Middle frontal gyrus (tissue), 1 donor: Measurements from ENCODE around the gene ACADVL.
A peak's percentile ranks its signal among the peaks of the same experiment; 100 is the strongest.

Source experiments
- DNase-seq: peaks from one replicate; pipeline ENCODE4 v3.0.0-alpha.2; 2015; ENCODE audit warnings: low spot score; ENCODE audit errors: extremely low spot score

Gene ACADVL

DNA sequence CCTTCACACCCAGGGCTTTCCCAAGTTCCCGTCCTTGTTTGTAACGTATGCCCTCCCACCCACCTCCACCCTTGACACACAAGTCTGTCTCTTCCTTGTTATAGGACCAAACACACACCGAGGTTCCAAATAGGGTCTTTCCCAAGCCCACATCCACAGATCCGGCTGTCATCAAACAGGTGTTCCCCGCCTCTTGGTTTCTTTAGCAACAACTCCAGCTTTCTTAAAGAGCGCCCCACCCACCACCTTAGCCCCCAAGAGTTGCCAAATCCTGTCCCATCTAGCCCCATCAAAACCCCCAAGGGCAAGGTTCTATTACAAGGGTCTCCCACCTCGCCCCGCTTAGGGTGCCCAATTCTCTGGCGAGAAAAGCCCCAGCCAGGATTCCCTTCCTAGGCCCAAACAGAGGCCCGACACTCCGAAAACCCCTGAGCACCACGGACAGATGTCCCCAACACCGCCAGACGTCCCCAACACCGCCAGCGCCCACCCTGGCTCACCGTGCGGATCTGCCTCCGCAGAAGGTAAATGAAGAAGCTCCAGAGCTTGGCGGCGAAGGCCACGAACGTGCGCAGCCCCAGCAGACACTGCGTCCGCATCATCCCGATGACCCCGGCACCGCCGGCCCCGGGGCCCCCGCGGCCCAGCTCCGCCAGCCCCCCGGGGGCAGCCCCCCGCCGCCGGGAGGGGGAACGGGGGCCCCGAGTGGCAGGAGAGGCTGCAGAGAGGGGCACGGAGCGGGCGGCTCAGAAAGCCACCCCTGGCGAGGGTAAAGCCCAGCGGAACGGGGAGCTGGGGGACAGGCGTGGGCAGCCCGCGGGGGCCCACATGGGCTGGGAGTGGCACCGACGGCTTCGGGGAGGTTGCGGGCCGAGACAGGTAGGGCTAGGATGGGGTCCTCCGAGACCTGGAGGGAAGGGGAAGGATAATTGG is 31.2 kb downstream of the ACADVL start:
- DNase-seq: no peak

- peak; percentile 98 for DNase-seq
These were observed 32.0 kb downstream of the ACADVL start, which contains the start of gene CTDNEP1 for GRCh38 chr17:7251661-7252175. Gene CTDNEP1, minus strand, starts transcription at chr17:7251734. Its CDS starts 438 bp downstream, at chr17:7251296.

- DNase-seq: peak; percentile 70
These were observed 32.7 kb downstream of the ACADVL start, which contains the start of gene ELP5 for GRCh38 chr17:7252176-7253043. Gene ELP5, plus strand, starts transcription at chr17:7252215. Its CDS starts 336 bp downstream, at chr17:7252551.

- DNase-seq: no peak
These were observed 33.3 kb downstream of the ACADVL start for GRCh38 chr17:7253082-7253481.

GRCh38 chr17:7254511-7254910 is 34.8 kb downstream of the ACADVL start:
- no peak for DNase-seq

- DNase-seq: no peak
These were observed 37.2 kb downstream of the ACADVL start for GRCh38 chr17:7256766-7257456.

GRCh38 chr17:7258731-7259554 is 39.2 kb downstream of the ACADVL start:
- no peak for DNase-seq

GRCh38 chr17:7259555-7259889 is 39.8 kb downstream of the ACADVL start:
- no peak for DNase-seq

DNA sequence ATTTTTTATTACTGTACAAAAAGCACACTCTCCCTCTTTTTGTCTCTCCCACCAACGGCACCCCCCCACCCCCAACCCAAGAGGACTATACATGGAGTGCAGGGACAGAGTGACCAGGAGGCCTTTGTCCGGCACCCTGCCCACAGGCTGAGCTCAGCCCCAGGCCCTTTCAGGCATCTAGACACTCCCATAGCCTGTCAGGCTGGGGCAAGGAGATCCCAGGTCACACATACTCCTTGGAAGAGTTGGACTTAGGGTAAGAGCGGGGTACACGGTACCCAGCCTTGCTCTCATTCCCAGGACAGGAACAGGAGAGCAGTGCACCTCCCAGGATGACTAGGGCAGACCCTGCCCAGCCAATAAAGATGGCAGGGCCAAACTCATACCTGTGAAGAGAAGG is 40.4 kb downstream of the ACADVL start:
- no peak for DNase-seq

DNA sequence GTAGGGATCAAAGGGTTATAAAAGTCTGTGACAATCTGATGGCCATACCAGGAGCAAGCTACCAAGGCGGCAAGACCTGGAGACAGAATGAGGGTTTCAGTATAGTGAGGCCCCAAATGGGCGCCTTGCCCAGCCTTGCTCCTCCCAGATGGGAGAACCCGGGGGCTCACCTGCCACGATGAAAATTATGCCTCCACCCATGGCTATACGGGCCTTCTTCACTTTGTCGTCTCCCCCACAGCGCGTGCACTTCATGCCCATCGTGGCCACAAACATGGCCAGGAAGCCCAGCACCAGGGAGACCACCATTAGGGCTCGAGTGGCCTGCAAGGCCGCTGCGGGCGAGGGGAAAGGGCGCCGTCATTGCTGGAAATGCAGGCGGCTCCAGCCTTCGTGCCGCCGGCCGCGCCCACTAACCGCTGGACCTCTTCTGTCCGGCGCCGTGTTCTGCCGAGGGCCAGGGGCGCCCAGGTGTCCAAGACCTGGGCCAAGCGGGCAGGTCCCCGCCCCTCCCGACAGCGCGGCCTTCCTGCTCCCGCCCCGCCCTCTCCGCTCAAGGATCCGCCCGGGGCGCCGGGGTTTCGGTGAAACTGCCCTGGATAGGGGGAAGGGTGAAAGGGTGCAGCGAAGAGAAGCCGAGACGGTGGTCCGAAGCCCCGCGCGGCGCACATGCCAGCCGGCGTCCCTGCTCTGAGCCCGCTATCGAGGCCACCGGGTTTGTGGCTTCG is 41.1 kb downstream of the ACADVL start:
- no peak for DNase-seq

GRCh38 chr17:7261379-7262191 is 41.8 kb downstream of the ACADVL start:
- no peak for DNase-seq

GRCh38 chr17:7262192-7262934 is 42.6 kb downstream of the ACADVL start, which contains the start of gene CLDN7:
Gene CLDN7, minus strand, starts transcription at chr17:7262478. Its CDS starts 435 bp downstream, at chr17:7262043.
- no peak for DNase-seq

- DNase-seq: no peak
These were observed 43.4 kb downstream of the ACADVL start for GRCh38 chr17:7262935-7263800.

- no peak for DNase-seq
These were observed 44.0 kb downstream of the ACADVL start for GRCh38 chr17:7263801-7264078.

GRCh38 chr17:7266784-7267183 is 47.0 kb downstream of the ACADVL start:
- no peak for DNase-seq
